ENCODE results near the gene PGF. TPM values are rescaled to one million over a fixed set of nuclear protein-coding genes. Genes with fewer than 3 reads are reported as not detected.

The PGF gene
- total and polyA plus RNA-seq, 4 donors: 7.6 to 33.7 (median 22.7) TPM

- Histone ChIP-seq H3K27me3 (ENCODE audit: control insufficient read depth in 1 of 2, insufficient read depth in 2 of 2, low read length in 1 of 2) (no peaks in the 10 kb centered on the region), H3K36me3 (ENCODE audit: control insufficient read depth in 1 of 2, insufficient read depth in 2 of 2, low read length in 1 of 2) (peaks cover 5 to 24% of the 10 kb centered on the region in 2 donors), H3K9me3 (ENCODE audit: control insufficient read depth, low read length) (no peaks in the 10 kb centered on the region), H3K4me1 (ENCODE audit: control insufficient read depth in 1 of 2, insufficient read depth in 2 of 2, low read length in 2 of 2) (no peaks in the 10 kb centered on the region), H3K27ac (ENCODE audit: low read depth in 1 of 2, low read length in 2 of 2) (no peak overlapping the region), H3K4me3 (ENCODE audit: low read length in 2 of 2) (no peak overlapping the region)
- 71% methylated on average over 10 of the region's 10 CpGs for WGBS, 2 donors
- ATAC-seq (ENCODE audit: low FRiP score) (no peak), DNase-seq (no peak)
- intact Hi-C loops (cut with DNase I): no loop called here
Measured at GRCh38 chr14:74902941-74903705, 52.3 kb downstream of the PGF start.

DNA sequence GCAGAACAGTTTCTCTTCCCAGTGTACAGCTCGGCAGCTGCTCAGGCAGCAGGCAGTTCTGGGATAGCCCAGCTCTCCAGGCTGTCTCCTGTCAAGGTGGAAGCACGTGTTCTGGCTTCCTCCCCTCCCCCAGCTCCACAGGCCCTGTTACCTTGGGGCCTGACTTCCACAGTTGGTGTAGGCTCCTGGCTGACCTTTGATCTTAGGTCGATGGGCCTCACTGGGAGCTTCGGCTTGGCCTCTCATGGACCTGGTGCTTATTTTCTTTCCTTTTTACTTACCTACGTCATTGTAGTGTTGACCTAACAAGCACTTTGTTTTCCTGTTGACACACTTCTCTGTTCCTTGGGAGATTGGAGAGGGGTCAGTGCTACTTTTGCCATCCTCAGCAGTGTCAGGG lies 56.7 kb downstream of the PGF start:
- intact Hi-C loops (cut with DNase I): no loop called here
- H3K27me3 ChIP-seq (ENCODE audit: control insufficient read depth in 1 of 2, insufficient read depth in 2 of 2, low read length in 1 of 2): no peaks in the 10 kb centered on the region
- 77 to 79% methylated on average over 5 of the region's 5 CpGs for WGBS, 2 donors
- H3K36me3 ChIP-seq (ENCODE audit: control insufficient read depth in 1 of 2, insufficient read depth in 2 of 2, low read length in 1 of 2): peaks cover 13 to 30% of the 10 kb centered on the region in 2 donors
- H3K4me3 ChIP-seq (ENCODE audit: low read length in 2 of 2): no peak overlapping the region
- no peak overlapping the region for H3K27ac ChIP-seq (ENCODE audit: low read depth in 1 of 2, low read length in 2 of 2)
- H3K9me3 ChIP-seq (ENCODE audit: control insufficient read depth, low read length): no peaks in the 10 kb centered on the region
- no peak for ATAC-seq (ENCODE audit: low FRiP score)
- DNase-seq: no peak
- no peaks in the 10 kb centered on the region for H3K4me1 ChIP-seq (ENCODE audit: control insufficient read depth in 1 of 2, insufficient read depth in 2 of 2, low read length in 2 of 2)

- H3K36me3 ChIP-seq (ENCODE audit: control insufficient read depth in 1 of 2, insufficient read depth in 2 of 2, low read length in 1 of 2): peaks cover 18 to 32% of the 10 kb centered on the region in 2 donors
- no peak overlapping the region for H3K4me3 ChIP-seq (ENCODE audit: low read length in 2 of 2)
- no peaks in the 10 kb centered on the region for H3K9me3 ChIP-seq (ENCODE audit: control insufficient read depth, low read length)
- no peaks in the 10 kb centered on the region for H3K4me1 ChIP-seq (ENCODE audit: control insufficient read depth in 1 of 2, insufficient read depth in 2 of 2, low read length in 2 of 2)
- DNase-seq: no peak
- ATAC-seq (ENCODE audit: low FRiP score): no peak
- no peaks in the 10 kb centered on the region for H3K27me3 ChIP-seq (ENCODE audit: control insufficient read depth in 1 of 2, insufficient read depth in 2 of 2, low read length in 1 of 2)
- 90% methylated on average over 2 of the region's 2 CpGs for WGBS, 2 donors
- H3K27ac ChIP-seq (ENCODE audit: low read depth in 1 of 2, low read length in 2 of 2): no peak overlapping the region
- intact Hi-C loops (cut with DNase I): no loop called here
Measured at GRCh38 chr14:74898083-74898482, 57.3 kb downstream of the PGF start.

GRCh38 chr14:74897642-74898041 lies 57.8 kb downstream of the PGF start:
- Histone ChIP-seq H3K4me3 (ENCODE audit: low read length in 2 of 2) (no peak overlapping the region), H3K36me3 (ENCODE audit: control insufficient read depth in 1 of 2, insufficient read depth in 2 of 2, low read length in 1 of 2) (peaks cover 18 to 30% of the 10 kb centered on the region in 2 donors), H3K4me1 (ENCODE audit: control insufficient read depth in 1 of 2, insufficient read depth in 2 of 2, low read length in 2 of 2) (no peaks in the 10 kb centered on the region), H3K27me3 (ENCODE audit: control insufficient read depth in 1 of 2, insufficient read depth in 2 of 2, low read length in 1 of 2) (no peaks in the 10 kb centered on the region), H3K27ac (ENCODE audit: low read depth in 1 of 2, low read length in 2 of 2) (no peak overlapping the region), H3K9me3 (ENCODE audit: control insufficient read depth, low read length) (no peaks in the 10 kb centered on the region)
- no peak for DNase-seq
- WGBS, 2 donors: 70 to 71% methylated on average over 4 of the region's 4 CpGs
- no peak for ATAC-seq (ENCODE audit: low FRiP score)
- intact Hi-C loops (cut with DNase I): no loop called here

- Histone ChIP-seq H3K9me3 (ENCODE audit: control insufficient read depth, low read length) (no peaks in the 10 kb centered on the region), H3K4me1 (ENCODE audit: control insufficient read depth in 1 of 2, insufficient read depth in 2 of 2, low read length in 2 of 2) (no peaks in the 10 kb centered on the region), H3K27ac (ENCODE audit: low read depth in 1 of 2, low read length in 2 of 2) (no peak overlapping the region), H3K27me3 (ENCODE audit: control insufficient read depth in 1 of 2, insufficient read depth in 2 of 2, low read length in 1 of 2) (no peaks in the 10 kb centered on the region), H3K36me3 (ENCODE audit: control insufficient read depth in 1 of 2, insufficient read depth in 2 of 2, low read length in 1 of 2) (peaks cover 18 to 27% of the 10 kb centered on the region in 2 donors), H3K4me3 (ENCODE audit: low read length in 2 of 2) (no peak overlapping the region)
- no peak for DNase-seq
- 92 to 94% methylated on average over 3 of the region's 3 CpGs for WGBS, 2 donors
- intact Hi-C loops (cut with DNase I): no loop called here
- ATAC-seq (ENCODE audit: low FRiP score): no peak
Measured at GRCh38 chr14:74896400-74896799, 59.0 kb downstream of the PGF start.

DNA sequence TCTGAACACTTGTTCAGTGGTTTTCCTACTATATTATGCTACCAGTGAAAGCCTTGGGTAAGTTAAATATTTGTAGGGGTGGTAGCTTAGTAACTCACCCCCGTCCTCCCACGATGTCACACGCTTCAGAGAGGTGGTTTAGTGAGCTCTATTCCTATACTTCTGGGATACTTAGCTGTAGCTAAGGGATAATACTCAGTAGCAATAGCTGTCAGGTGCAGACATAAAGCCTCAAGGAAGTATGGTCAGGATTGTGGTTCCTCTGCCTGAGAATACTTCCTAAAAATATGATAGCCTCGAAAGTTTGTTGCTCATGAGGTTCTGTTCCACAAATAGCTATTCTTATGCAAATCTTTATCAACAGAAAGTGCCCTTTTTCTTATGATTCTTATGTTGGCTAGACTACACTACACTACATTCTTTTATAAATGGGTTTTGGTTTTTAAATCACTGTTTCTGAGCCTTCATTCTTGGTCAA lies 61.7 kb downstream of the PGF start:
- Histone ChIP-seq H3K36me3 (ENCODE audit: control insufficient read depth in 1 of 2, insufficient read depth in 2 of 2, low read length in 1 of 2) (peaks cover 14 to 17% of the 10 kb centered on the region in 2 donors), H3K4me3 (ENCODE audit: low read length in 2 of 2) (no peak overlapping the region), H3K27me3 (ENCODE audit: control insufficient read depth in 1 of 2, insufficient read depth in 2 of 2, low read length in 1 of 2) (no peaks in the 10 kb centered on the region), H3K27ac (ENCODE audit: low read depth in 1 of 2, low read length in 2 of 2) (no peak overlapping the region), H3K4me1 (ENCODE audit: control insufficient read depth in 1 of 2, insufficient read depth in 2 of 2, low read length in 2 of 2) (no peaks in the 10 kb centered on the region), H3K9me3 (ENCODE audit: control insufficient read depth, low read length) (no peaks in the 10 kb centered on the region)
- intact Hi-C loops (cut with DNase I): no loop called here
- no peak for ATAC-seq (ENCODE audit: low FRiP score)
- 81 to 89% methylated on average over 4 of the region's 4 CpGs for WGBS, 2 donors
- DNase-seq: no peak

GRCh38 chr14:74892745-74893144 lies 62.7 kb downstream of the PGF start:
- Histone ChIP-seq H3K27me3 (ENCODE audit: control insufficient read depth in 1 of 2, insufficient read depth in 2 of 2, low read length in 1 of 2) (no peaks in the 10 kb centered on the region), H3K27ac (ENCODE audit: low read depth in 1 of 2, low read length in 2 of 2) (no peak overlapping the region), H3K4me1 (ENCODE audit: control insufficient read depth in 1 of 2, insufficient read depth in 2 of 2, low read length in 2 of 2) (no peaks in the 10 kb centered on the region), H3K4me3 (ENCODE audit: low read length in 2 of 2) (no peak overlapping the region), H3K36me3 (ENCODE audit: control insufficient read depth in 1 of 2, insufficient read depth in 2 of 2, low read length in 1 of 2) (peaks cover 12 to 14% of the 10 kb centered on the region in 2 donors), H3K9me3 (ENCODE audit: control insufficient read depth, low read length) (no peaks in the 10 kb centered on the region)
- intact Hi-C loops (cut with DNase I): no loop called here
- no peak for ATAC-seq (ENCODE audit: low FRiP score)
- 79 to 86% methylated on average over 5 of the region's 5 CpGs for WGBS, 2 donors
- no peak for DNase-seq

DNA sequence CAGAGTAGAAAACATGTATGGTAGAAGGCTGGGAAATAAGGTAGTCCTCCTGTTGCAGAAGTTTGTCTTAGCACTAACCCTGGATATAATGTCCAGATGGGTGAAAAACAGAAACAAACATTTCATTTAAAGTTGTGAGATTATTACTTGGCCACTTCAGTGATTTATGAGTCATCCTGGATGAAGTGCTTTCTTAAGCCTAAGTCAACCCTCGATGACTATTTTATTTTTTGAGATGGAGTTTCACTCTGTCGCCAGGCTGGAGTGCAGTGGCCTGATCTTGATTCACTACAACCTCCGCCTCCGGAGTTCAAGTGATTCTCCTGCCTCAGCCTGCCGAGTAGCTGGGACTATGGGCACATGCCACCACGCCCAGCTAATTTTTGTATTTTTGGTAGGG lies 63.5 kb downstream of the PGF start:
- Histone ChIP-seq H3K9me3 (ENCODE audit: control insufficient read depth, low read length) (no peaks in the 10 kb centered on the region), H3K4me1 (ENCODE audit: control insufficient read depth in 1 of 2, insufficient read depth in 2 of 2, low read length in 2 of 2) (no peaks in the 10 kb centered on the region), H3K27ac (ENCODE audit: low read depth in 1 of 2, low read length in 2 of 2) (no peak overlapping the region), H3K27me3 (ENCODE audit: control insufficient read depth in 1 of 2, insufficient read depth in 2 of 2, low read length in 1 of 2) (no peaks in the 10 kb centered on the region), H3K4me3 (ENCODE audit: low read length in 2 of 2) (no peak overlapping the region), H3K36me3 (ENCODE audit: control insufficient read depth in 1 of 2, insufficient read depth in 2 of 2, low read length in 1 of 2) (peaks cover 12% of the 10 kb centered on the region in 2 donors)
- 58 to 69% methylated on average over 6 of the region's 6 CpGs for WGBS, 2 donors
- intact Hi-C loops (cut with DNase I): no loop called here
- DNase-seq: no peak
- no peak for ATAC-seq (ENCODE audit: low FRiP score)

All from aorta (tissue), 5 donors.